Astrocyte (in vitro differentiated cells and primary cell): ENCODE data around the gene OTOF.

Source experiments
- CTCF ChIP-seq: IDR thresholded peaks from 2 replicates; pipeline ENCODE4 v1.5.1; 2011; ENCODE audit warnings: low read depth, mild to moderate bottlenecking, inconsistent platforms, low read length, moderate library complexity; ENCODE audit not compliant: insufficient read depth
- EZH2 ChIP-seq: IDR thresholded peaks from 2 replicates; pipeline ENCODE4 v1.6.1; 2012; ENCODE audit warnings: mild to moderate bottlenecking, low read length, inconsistent platforms; ENCODE audit not compliant: insufficient read depth

DNA sequence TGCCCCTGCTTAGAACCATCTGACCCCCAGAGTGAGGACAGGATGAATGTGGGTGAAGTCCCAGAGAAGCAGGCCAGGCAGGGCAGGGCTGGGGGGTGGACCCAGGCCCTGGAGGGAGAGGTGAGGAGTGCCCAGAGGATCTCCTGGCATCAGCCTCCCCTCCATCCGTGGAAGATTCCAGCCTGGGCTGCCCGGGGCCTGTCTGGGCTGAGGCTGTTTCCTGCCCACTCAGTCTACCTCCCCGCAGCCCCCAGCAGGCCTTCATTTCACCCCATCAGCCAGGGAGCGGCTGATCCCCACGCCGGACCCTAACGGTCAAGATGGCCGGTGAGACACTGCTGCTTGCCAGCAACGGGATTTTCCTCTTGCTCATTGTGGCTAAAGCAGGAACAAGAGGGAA is 35.3 kb upstream of the OTOF start:
- TF ChIP-seq CTCF (no peak), EZH2 (no peak)
